CD14-positive monocyte (primary cell): ENCODE data around the gene YPEL4. TPM values are rescaled to one million over a fixed set of nuclear protein-coding genes. Genes with fewer than 3 reads are reported as not detected.
"Not testable (repeated sequence)": the region's sequence is repeated elsewhere in the genome, so short reads cannot be mapped to it uniquely, and the experiment has no call there.

Experiments used
- DNase-seq, 3 donors: peaks; one replicate each; pipeline ENCODE4 v3.0.0-alpha.2; 2011 to 2022
- H2AFZ ChIP-seq: 2 replicates; pipeline ENCODE4 v1.6.0; 2012; ENCODE audit warnings: mild to moderate bottlenecking, low read depth, low read length, inconsistent platforms; ENCODE audit not compliant: insufficient read depth, poor library complexity, severe bottlenecking
- H3K27ac ChIP-seq, 2 donors: 1 replicate in 1 of 2; 2 replicates in 1 of 2; pipeline ENCODE4 v1.5.1; 2012 to 2013; ENCODE audit warnings: low read length in 2 of 2, control low read depth in 1 of 2, inconsistent platforms in 1 of 2, low read depth in 1 of 2, mild to moderate bottlenecking in 1 of 2
- H3K27me3 ChIP-seq, 2 donors: one replicate each; pipeline versions ENCODE4 v1.6.0 to v1.6.1; 2011 to 2013; ENCODE audit warnings: low read length in 2 of 2; ENCODE audit not compliant: control insufficient read depth in 2 of 2, insufficient read depth in 2 of 2
- H3K36me3 ChIP-seq, 2 donors: replicated peaks in 1 of 2; 1 replicate in 1 of 2; 2 replicates in 1 of 2; pipeline versions ENCODE4 v1.5.1 to v1.6.1; 2012 to 2013; ENCODE audit warnings: low read length in 2 of 2, control low read depth in 1 of 2, inconsistent platforms in 1 of 2, mild to moderate bottlenecking in 1 of 2; ENCODE audit not compliant: insufficient read depth in 2 of 2, control insufficient read depth in 1 of 2
- H3K4me1 ChIP-seq, 2 donors: 1 replicate in 1 of 2; 2 replicates in 1 of 2; pipeline versions ENCODE4 v1.5.1 to v1.6.1; 2012 to 2013; ENCODE audit warnings: low read length in 2 of 2, control low read depth in 1 of 2, inconsistent platforms in 1 of 2, mild to moderate bottlenecking in 1 of 2, moderate library complexity in 1 of 2; ENCODE audit not compliant: insufficient read depth in 2 of 2, control insufficient read depth in 1 of 2
- H3K4me2 ChIP-seq: replicated peaks from 2 replicates; pipeline ENCODE3; 2012; ENCODE audit warnings: low read length, moderate library complexity, mild to moderate bottlenecking; ENCODE audit not compliant: poor library complexity, severe bottlenecking; ENCODE audit errors: extremely low read depth
- H3K4me3 ChIP-seq, 3 experiments: fragments of 200-600 bp in 1 of 3; sonication (generic) in 1 of 3; replicated peaks in 1 of 3; 1 replicate in 2 of 3; 2 replicates in 1 of 3; pipeline ENCODE4 v1.5.1; 2011 to 2013; ENCODE audit warnings: low read length in 3 of 3, mild to moderate bottlenecking in 3 of 3, control low read depth in 2 of 3, low read depth in 2 of 3, inconsistent platforms in 1 of 3, moderate library complexity in 1 of 3
- H3K79me2 ChIP-seq: 2 replicates; pipeline ENCODE4 v1.6.0; 2012; ENCODE audit warnings: mild to moderate bottlenecking, control low read depth, inconsistent platforms, low read length, moderate library complexity; ENCODE audit not compliant: insufficient read depth
- H3K9ac ChIP-seq: 2 replicates; pipeline ENCODE4 v1.6.0; 2017; ENCODE audit warnings: low read length, mild to moderate bottlenecking; ENCODE audit not compliant: insufficient read depth, poor library complexity, severe bottlenecking
- H3K9me3 ChIP-seq, 2 donors: replicated peaks in 1 of 2; 1 replicate in 1 of 2; 2 replicates in 1 of 2; pipeline versions ENCODE4 v1.5.1 to v1.6.1; 2012 to 2013; ENCODE audit warnings: low read length in 2 of 2, control low read depth in 1 of 2; ENCODE audit not compliant: control insufficient read depth in 1 of 2, insufficient read depth in 1 of 2
- H4K20me1 ChIP-seq: 2 replicates; pipeline ENCODE4 v1.6.0; 2012; ENCODE audit warnings: mild to moderate bottlenecking, low read length, control low read depth, moderate library complexity; ENCODE audit not compliant: insufficient read depth
- H3K27ac Mint-ChIP-seq, 7 donors: one replicate each; pipeline ENCODE4 v1.8.0; 2020; ENCODE audit warnings: mild to moderate bottlenecking in 7 of 7, mixed read lengths in 7 of 7, moderate library complexity in 6 of 7, inconsistent platforms in 2 of 7
- H3K27me3 Mint-ChIP-seq, 3 donors: one replicate each; pipeline ENCODE4 v1.8.0; 2021 to 2022; ENCODE audit warnings: low read depth in 3 of 3, mild to moderate bottlenecking in 3 of 3, mixed read lengths in 3 of 3, moderate library complexity in 3 of 3, inconsistent platforms in 1 of 3
- H3K36me3 Mint-ChIP-seq, 2 donors: one replicate each; pipeline ENCODE4 v1.8.0; 2020; ENCODE audit warnings: mixed read lengths in 2 of 2, inconsistent platforms in 1 of 2, mild to moderate bottlenecking in 1 of 2
- H3K4me1 Mint-ChIP-seq: one replicate; pipeline ENCODE4 v1.8.0; 2020; ENCODE audit warnings: mild to moderate bottlenecking, mixed read lengths
- H3K4me3 Mint-ChIP-seq, 2 donors: one replicate each; pipeline ENCODE4 v1.8.0; 2020; ENCODE audit warnings: mild to moderate bottlenecking in 2 of 2, mixed read lengths in 2 of 2, moderate library complexity in 1 of 2
- H3K9me3 Mint-ChIP-seq, 7 donors: one replicate each; pipeline ENCODE4 v1.8.0; 2020 to 2022; ENCODE audit warnings: mixed read lengths in 7 of 7, mild to moderate bottlenecking in 6 of 7, moderate library complexity in 6 of 7, inconsistent platforms in 2 of 7
- CTCF ChIP-seq: fragments of 200-600 bp; IDR thresholded peaks from one replicate; pipeline ENCODE4 v1.8.0; 2022; ENCODE audit warnings: antibody characterized with exemption, mild to moderate bottlenecking
- WGBS: methylation state at CpG from one replicate; pipeline ENCODE4 v1.1.5; 2013; ENCODE audit warnings: missing lambda C conversion rate; ENCODE audit not compliant: insufficient coverage; 5-methylcytosine and 5-hydroxymethylcytosine counted together
- intact Hi-C, 2 donors: fragments of 100-400 bp; cut with micrococcal nuclease; formaldehyde crosslinking; loops; one replicate each; pipeline versions ENCODE4 v1.15.0 to v1.15.1; 2023
- polyA plus RNA-seq, 3 donors: library from polyadenylated mRNA; depleted of rRNA in 1 of 3; unstranded in 2 of 3; stranded (reverse) in 1 of 3; fragments of 300-500 nt in 2 of 3; fragments of >200 nt in 1 of 3; fragmentation: Illumina TruSeq in 2 of 3; gene quantifications; 1 replicate in 2 of 3; 2 replicates in 1 of 3; pipeline ENCODE4 v1.2.3, GENCODE V29; 2012 to 2021

YPEL4 gene
- polyA plus RNA-seq, 3 donors, result 0.36 to 0.56 TPM; not detected in 1

- Histone ChIP-seq H3K4me3 (peak overlapping the region in 1 of 3 experiments; percentile 14), H3K9ac (no peak overlapping the region), H3K4me1 (peaks cover 51 to 54% of the 10 kb centered on the region in 2 donors)
These were observed 3.5 kb upstream of the YPEL4 start for GRCh38 chr11:57653163-57653562.

GRCh38 chr11:57652662-57653061 is 3.0 kb upstream of the YPEL4 start:
- Histone ChIP-seq H3K27ac (peak overlapping the region; percentile 8 to 62), H4K20me1 (no peaks in the 10 kb centered on the region), H3K27me3 (peaks cover 17 to 18% of the 10 kb centered on the region in 2 donors), H2AFZ (no peak overlapping the region), H3K36me3 (no peaks in the 10 kb centered on the region), H3K4me3 (peak overlapping the region in 1 of 3 experiments; percentile 14), H3K9ac (no peak overlapping the region), H3K4me2 (peak overlapping the region; percentile 47), H3K79me2 (peaks cover 2% of the 10 kb centered on the region), H3K4me1 (peaks cover 53 to 55% of the 10 kb centered on the region in 2 donors), H3K9me3 (peaks cover 0 to 4% of the 10 kb centered on the region in 2 donors)
- Mint-ChIP-seq H3K27me3 (peaks cover 23 to 32% (median 25%) of the 10 kb centered on the region in 3 donors), H3K27ac (peak overlapping the region; percentile 68 to 93 (median 87)), H3K4me1 (peaks cover 57% of the 10 kb centered on the region), H3K36me3 (peaks cover 0 to 8% of the 10 kb centered on the region in 2 donors), H3K9me3 (peaks cover 0 to 15% (median 5%) of the 10 kb centered on the region in 7 donors), H3K4me3 (peak overlapping the region; percentile 21 to 63)
- WGBS, result no CpG with 5 or more reads among the region's 3 CpGs
- no peak for DNase-seq
- TF ChIP-seq CTCF, result no peak
- intact Hi-C loops, result loop anchor here in 1 of 2 donors (2.0 kb wide), 1 partner anchor 14 kb away; no protein-coding TSS in a partner anchor

More at GRCh38 chr11:57653163-57653562, 3.5 kb upstream of the YPEL4 start:
- Mint-ChIP-seq H3K4me3 (peak overlapping the region; percentile 21 to 55), H3K4me1 (peaks cover 54% of the 10 kb centered on the region), H3K27me3 (peaks cover 18 to 27% (median 20%) of the 10 kb centered on the region in 3 donors), H3K9me3 (peaks cover 0 to 11% (median 3%) of the 10 kb centered on the region in 7 donors), H3K36me3 (peaks cover 0 to 4% of the 10 kb centered on the region in 2 donors), H3K27ac (peak overlapping the region; percentile 68 to 93 (median 86))
- Histone ChIP-seq H3K9me3 (no peaks in the 10 kb centered on the region), H2AFZ (no peak overlapping the region), H3K27me3 (peaks cover 12 to 13% of the 10 kb centered on the region in 2 donors), H3K36me3 (no peaks in the 10 kb centered on the region), H3K4me2 (peak overlapping the region; percentile 47), H4K20me1 (no peaks in the 10 kb centered on the region), H3K27ac (peak overlapping the region in 1 of 2 donors; percentile 62), H3K79me2 (peaks cover 7% of the 10 kb centered on the region)
- WGBS, result 0% methylated on average over 2 of the region's 3 CpGs
- DNase-seq, result peak in 1 of 3 donors; percentile 42
- intact Hi-C loops, result loop anchor here in 1 of 2 donors (2.0 kb wide), 1 partner anchor 14 kb away; no protein-coding TSS in a partner anchor
- TF ChIP-seq CTCF, result no peak

- intact Hi-C loops, result loop anchor here in 1 of 2 donors (2.0 kb wide), 1 partner anchor 15 kb away; no protein-coding TSS in a partner anchor
These were observed 2.5 kb upstream of the YPEL4 start for GRCh38 chr11:57652230-57652629.

More at GRCh38 chr11:57652230-57652629, 2.5 kb upstream of the YPEL4 start:
- Histone ChIP-seq H3K27ac (peak overlapping the region; percentile 8 to 62), H3K4me1 (peaks cover 55 to 57% of the 10 kb centered on the region in 2 donors), H3K4me2 (peak overlapping the region; percentile 47), H3K27me3 (peaks cover 21 to 23% of the 10 kb centered on the region in 2 donors), H3K4me3 (peak overlapping the region in 1 of 3 experiments; percentile 14)
- 40% methylated on average over 6 of the region's 14 CpGs for WGBS
- peak overlapping the region in 6 of 7 donors; percentile 36 to 88 (median 86) for H3K27ac Mint-ChIP-seq
- H3K36me3 Mint-ChIP-seq, H2AFZ ChIP-seq, H4K20me1 ChIP-seq, H3K36me3 ChIP-seq, H3K79me2 ChIP-seq, H3K9ac ChIP-seq, H3K9me3 ChIP-seq: not testable (repeated sequence)
- H3K9me3 Mint-ChIP-seq, result peaks cover 0 to 15% (median 6%) of the 10 kb centered on the region in 7 donors
- peaks cover 61% of the 10 kb centered on the region for H3K4me1 Mint-ChIP-seq
- DNase-seq, result peak in 2 of 3 donors; percentile 47 to 56
- peak overlapping the region; percentile 21 to 63 for H3K4me3 Mint-ChIP-seq
- H3K27me3 Mint-ChIP-seq, result peaks cover 27 to 36% (median 30%) of the 10 kb centered on the region in 3 donors
